Fibroblast of pulmonary artery (primary cell): ENCODE results near the gene SCFD1.

Experiments
- DNase-seq: peaks from one replicate; pipeline ENCODE4 v3.0.0-alpha.2; 2010; ENCODE audit warnings: low read depth
- H3K4me3 ChIP-seq: replicated peaks from 2 replicates; pipeline ENCODE4 v1.5.1; 2011; ENCODE audit warnings: low read depth, mild to moderate bottlenecking, control low read depth, low read length, moderate library complexity
- CTCF ChIP-seq: IDR thresholded peaks from 2 replicates; pipeline ENCODE4 v1.5.1; 2011; ENCODE audit warnings: mild to moderate bottlenecking, control low read depth, low read length, inconsistent platforms; ENCODE audit errors: missing control alignments

The SCFD1 gene

GRCh38 chr14:30756594-30756993 lies 134.5 kb downstream of the SCFD1 start:
- no peak for TF ChIP-seq CTCF
- no peak overlapping the region for H3K4me3 ChIP-seq
- no peak for DNase-seq

GRCh38 chr14:30757082-30757481 lies 135.0 kb downstream of the SCFD1 start:
- TF ChIP-seq CTCF: no peak
- DNase-seq: no peak
- no peak overlapping the region for H3K4me3 ChIP-seq

GRCh38 chr14:30759172-30760125 lies 137.3 kb downstream of the SCFD1 start:
- no peak for DNase-seq
- TF ChIP-seq CTCF: no peak
- H3K4me3 ChIP-seq: no peak overlapping the region

GRCh38 chr14:30763891-30764290 lies 141.8 kb downstream of the SCFD1 start:
- no peak overlapping the region for H3K4me3 ChIP-seq
- no peak for TF ChIP-seq CTCF
- no peak for DNase-seq

- TF ChIP-seq CTCF: no peak
- DNase-seq: no peak
- no peak overlapping the region for H3K4me3 ChIP-seq
These were observed 145.5 kb downstream of the SCFD1 start for GRCh38 chr14:30767624-30768023.

GRCh38 chr14:30768791-30769190 lies 146.7 kb downstream of the SCFD1 start:
- no peak for TF ChIP-seq CTCF
- no peak for DNase-seq
- H3K4me3 ChIP-seq: no peak overlapping the region

GRCh38 chr14:30770376-30770775 lies 148.3 kb downstream of the SCFD1 start:
- no peak for TF ChIP-seq CTCF
- no peak for DNase-seq
- H3K4me3 ChIP-seq: no peak overlapping the region
